Osteocyte (in vitro differentiated cells): ENCODE data around the gene MPST. TPM values are rescaled to one million over a fixed set of nuclear protein-coding genes. Genes with fewer than 3 reads are reported as not detected.

Experiments
- DNase-seq: peaks from one replicate; pipeline ENCODE4 v3.0.0; 2021; ENCODE audit warnings: mixed read lengths; ENCODE audit not compliant: unreplicated experiment; ENCODE audit errors: extremely low spot score
- H3K27ac Mint-ChIP-seq: one replicate; pipeline ENCODE4 v1.8.0; 2021; ENCODE audit warnings: mild to moderate bottlenecking, mixed read lengths; ENCODE audit not compliant: unreplicated experiment
- H3K27me3 Mint-ChIP-seq: one replicate; pipeline ENCODE4 v1.8.0; 2021; ENCODE audit warnings: mixed read lengths; ENCODE audit not compliant: unreplicated experiment
- H3K36me3 Mint-ChIP-seq: one replicate; pipeline ENCODE4 v1.8.0; 2021; ENCODE audit warnings: mixed read lengths; ENCODE audit not compliant: unreplicated experiment
- H3K4me1 Mint-ChIP-seq: one replicate; pipeline ENCODE4 v1.8.0; 2021; ENCODE audit warnings: mixed read lengths; ENCODE audit not compliant: unreplicated experiment
- H3K4me3 Mint-ChIP-seq: one replicate; pipeline ENCODE4 v1.8.0; 2021; ENCODE audit warnings: mild to moderate bottlenecking, moderate library complexity, mixed read lengths; ENCODE audit not compliant: unreplicated experiment
- H3K9me3 Mint-ChIP-seq: one replicate; pipeline ENCODE4 v1.8.0; 2021; ENCODE audit warnings: mixed read lengths; ENCODE audit not compliant: unreplicated experiment
- CTCF ChIP-seq: fragments of 200-600 bp; sonication (generic); IDR thresholded peaks from 2 replicates; pipeline ENCODE4 v1.5.0; 2021; ENCODE audit warnings: antibody characterized with exemption, mild to moderate bottlenecking, moderate library complexity
- total RNA-seq: library from RNA; stranded (reverse); gene quantifications from 2 replicates; pipeline ENCODE4 v1.2.1, GENCODE V29; 2021

Gene MPST
- total RNA-seq, 1 donor from 2014 or later: 65.1 TPM

- H3K36me3 Mint-ChIP-seq: no peaks in the 10 kb centered on the region
- no peak overlapping the region for H3K4me3 Mint-ChIP-seq
- H3K9me3 Mint-ChIP-seq: no peaks in the 10 kb centered on the region
- no peak overlapping the region for H3K27ac Mint-ChIP-seq
- no peak for DNase-seq
- peaks cover 4% of the 10 kb centered on the region for H3K4me1 Mint-ChIP-seq
- H3K27me3 Mint-ChIP-seq: peaks cover 32% of the 10 kb centered on the region
- TF ChIP-seq CTCF: no peak
Measured at GRCh38 chr22:37010174-37010573, 9.4 kb upstream of the MPST start.

GRCh38 chr22:37010976-37011375, 8.6 kb upstream of the MPST start:
- no peak for TF ChIP-seq CTCF
- Mint-ChIP-seq H3K4me1 (peaks cover 6% of the 10 kb centered on the region), H3K9me3 (no peaks in the 10 kb centered on the region), H3K4me3 (no peak overlapping the region), H3K27ac (no peak overlapping the region), H3K27me3 (peaks cover 24% of the 10 kb centered on the region), H3K36me3 (no peaks in the 10 kb centered on the region)
- DNase-seq: no peak

- Mint-ChIP-seq H3K36me3 (no peaks in the 10 kb centered on the region), H3K27ac (no peak overlapping the region), H3K4me1 (peaks cover 6% of the 10 kb centered on the region), H3K27me3 (peaks cover 20% of the 10 kb centered on the region), H3K4me3 (no peak overlapping the region), H3K9me3 (no peaks in the 10 kb centered on the region)
- TF ChIP-seq CTCF: no peak
- no peak for DNase-seq
Measured at GRCh38 chr22:37011472-37011871, 8.1 kb upstream of the MPST start.

GRCh38 chr22:37012262-37012904, 7.2 kb upstream of the MPST start:
- Mint-ChIP-seq H3K36me3 (no peaks in the 10 kb centered on the region), H3K27me3 (peaks cover 11% of the 10 kb centered on the region), H3K4me3 (no peak overlapping the region)

GRCh38 chr22:37012956-37013355, 6.6 kb upstream of the MPST start:
- Mint-ChIP-seq H3K4me1 (peaks cover 13% of the 10 kb centered on the region), H3K4me3 (no peak overlapping the region), H3K27me3 (peaks cover 8% of the 10 kb centered on the region), H3K27ac (no peak overlapping the region), H3K36me3 (no peaks in the 10 kb centered on the region), H3K9me3 (no peaks in the 10 kb centered on the region)
- DNase-seq: no peak
- TF ChIP-seq CTCF: no peak

More at GRCh38 chr22:37012262-37012904, 7.2 kb upstream of the MPST start:
- TF ChIP-seq CTCF: no peak
- no peaks in the 10 kb centered on the region for H3K9me3 Mint-ChIP-seq
- no peak overlapping the region for H3K27ac Mint-ChIP-seq
- H3K4me1 Mint-ChIP-seq: peaks cover 8% of the 10 kb centered on the region
- DNase-seq: no peak
